Stimulated activated CD8-positive, alpha-beta memory T cell treated with anti-CD3 and anti-CD28 coated beads, Interleukin-7, amount 100 ng/mL, for 48 hours (primary cell): ENCODE results near the gene DLG2.
"Not testable (repeated sequence)": the region's sequence is repeated elsewhere in the genome, so short reads cannot be mapped to it uniquely, and the experiment has no call there.

Experiments used
- DNase-seq, 2 donors: peaks; one replicate each; pipeline ENCODE4 v3.0.0-alpha.2; 2020; ENCODE audit warnings: low read depth in 1 of 2; ENCODE audit errors: extremely low read depth in 1 of 2

Gene DLG2

DNA sequence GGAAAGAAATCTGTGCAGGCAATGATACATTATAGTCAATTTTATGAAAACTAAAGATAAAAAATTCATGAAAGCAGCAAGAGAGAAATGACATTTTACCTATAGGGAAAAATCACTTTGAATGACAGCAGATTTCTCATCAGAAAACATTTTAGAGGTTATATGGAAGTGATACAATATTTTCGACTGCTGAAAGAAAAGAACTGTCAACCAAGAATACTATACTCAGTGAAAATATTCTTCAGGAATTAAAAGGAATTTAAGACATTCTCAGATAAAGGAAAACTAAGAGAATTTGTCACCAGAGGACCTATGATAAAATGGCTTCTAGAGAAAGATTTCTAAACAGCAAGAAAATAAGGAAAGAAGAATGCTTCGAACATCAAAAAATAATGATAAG is 820.8 kb downstream of the DLG2 start:
- no peak for DNase-seq

DNA sequence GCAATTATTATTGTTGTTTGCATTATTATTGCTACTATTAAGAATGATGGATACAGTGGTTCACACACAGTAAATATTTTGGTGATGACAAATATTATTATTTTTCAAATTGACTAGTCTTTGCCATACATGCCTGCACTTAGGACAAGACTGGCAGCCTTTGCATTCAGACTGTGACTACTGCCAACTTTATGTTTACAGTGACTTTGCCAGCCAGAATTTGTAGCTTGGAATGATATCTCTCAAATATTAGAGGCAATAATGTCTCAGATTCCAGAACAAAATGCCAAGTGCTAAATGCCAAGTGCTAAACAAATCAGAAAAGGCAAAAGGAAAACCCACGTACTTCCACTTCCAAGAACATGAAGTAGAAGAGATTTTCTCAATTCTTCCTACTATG is 823.1 kb downstream of the DLG2 start:
- DNase-seq, result no peak

DNA sequence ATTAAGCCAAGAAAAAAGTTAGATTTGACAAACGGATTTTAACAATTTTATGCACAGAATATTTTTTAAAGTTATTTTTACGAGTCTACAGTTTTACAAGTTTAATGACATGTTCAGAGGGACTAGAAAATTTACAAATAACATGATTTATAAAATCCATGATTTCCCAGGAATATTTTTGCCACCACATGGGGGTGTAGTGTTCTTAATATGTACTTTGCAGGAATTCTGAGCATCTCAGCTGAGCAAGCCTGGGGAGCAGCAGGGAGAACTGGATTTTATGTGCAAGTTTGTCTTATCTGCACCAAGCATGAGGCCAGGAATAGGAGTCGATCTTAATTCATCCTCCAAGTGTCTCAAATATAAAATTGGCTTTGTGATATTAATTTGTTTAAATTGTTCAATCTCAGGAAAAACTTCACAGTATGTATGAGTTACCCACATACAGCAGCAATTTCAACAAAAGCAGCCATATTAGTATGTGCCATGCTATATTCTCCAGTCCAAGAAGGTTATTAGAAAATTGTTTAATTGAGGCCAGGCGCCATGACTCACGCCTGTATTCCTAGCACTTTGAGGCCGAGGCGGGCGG is 826.3 kb downstream of the DLG2 start:
- DNase-seq, result no peak

DNA sequence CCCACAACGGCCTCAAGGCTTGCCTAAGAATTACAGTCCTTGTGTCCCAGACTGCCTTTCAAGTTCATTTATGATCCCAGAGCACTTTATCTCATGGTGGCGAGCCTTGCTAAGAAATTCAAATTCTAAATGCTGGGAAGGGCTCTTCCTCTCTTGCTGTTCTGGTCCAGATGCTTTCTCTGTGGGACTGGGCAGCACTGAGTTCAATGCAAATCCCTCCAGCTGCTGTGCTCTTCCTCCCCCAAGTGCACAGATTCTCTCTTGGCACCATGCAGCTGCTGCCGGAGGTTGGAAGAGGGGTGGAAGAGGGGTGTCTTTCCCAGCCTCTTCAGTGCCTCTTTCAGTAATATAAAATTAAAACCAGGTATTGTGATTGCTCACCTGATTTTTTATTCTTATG is 828.0 kb downstream of the DLG2 start:
- no peak for DNase-seq

DNA sequence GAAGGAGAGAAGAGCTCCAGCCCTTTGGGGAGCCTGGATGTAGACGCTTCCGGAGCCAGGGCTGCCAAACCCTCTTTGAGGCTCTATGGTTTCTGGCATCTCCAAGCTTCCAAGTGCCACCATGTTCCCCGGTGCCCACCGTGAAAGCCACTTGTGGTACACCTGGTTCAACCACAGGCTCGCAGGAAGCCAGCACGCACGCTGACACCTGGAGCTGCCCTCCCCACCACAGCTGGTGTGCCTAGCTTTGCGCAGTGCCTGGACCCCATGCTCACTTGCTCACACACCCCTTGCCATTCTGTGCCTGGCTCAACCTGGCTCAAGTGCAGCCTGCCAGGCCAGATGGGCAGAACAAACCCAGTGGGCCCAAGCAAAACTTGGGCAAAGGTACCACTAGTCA is 831.4 kb downstream of the DLG2 start:
- no peak for DNase-seq

DNA sequence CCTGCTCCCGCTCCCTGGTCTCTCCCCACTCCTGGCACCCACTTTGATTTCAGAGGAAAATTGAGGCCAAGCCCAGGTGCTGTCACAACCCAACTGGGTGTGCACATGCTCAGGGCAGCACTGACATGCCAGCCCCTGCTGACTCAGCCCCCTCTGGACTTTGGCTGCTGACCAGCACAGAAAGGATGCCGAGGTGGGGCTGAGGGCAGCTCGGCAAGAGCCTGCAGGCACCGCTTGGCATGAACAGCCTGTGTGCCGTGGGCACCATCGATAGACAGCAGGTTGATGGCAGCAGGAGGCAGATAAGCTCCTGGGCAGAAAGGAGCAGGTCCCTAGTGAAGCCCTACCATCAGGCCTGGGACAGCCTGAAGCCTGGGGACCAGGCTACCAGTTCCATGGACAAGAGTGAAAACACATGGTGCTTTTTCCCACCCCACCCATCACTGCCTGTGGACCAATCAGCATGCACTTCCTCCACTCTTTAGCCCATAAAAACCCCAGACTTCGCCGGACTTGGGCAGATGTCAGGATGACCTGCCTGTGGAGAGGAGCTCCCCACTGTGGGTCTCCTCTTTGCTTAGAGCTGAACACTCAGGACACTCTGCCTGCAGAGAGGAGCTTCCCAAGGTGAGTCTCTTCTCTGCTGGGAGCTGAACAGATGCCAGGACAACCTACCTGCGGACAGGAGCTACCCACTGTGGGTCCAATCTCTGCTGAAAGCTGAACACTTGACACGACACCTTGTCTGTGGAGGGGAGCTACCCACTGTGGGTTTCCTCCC is 832.3 kb downstream of the DLG2 start:
- no peak for DNase-seq

DNA sequence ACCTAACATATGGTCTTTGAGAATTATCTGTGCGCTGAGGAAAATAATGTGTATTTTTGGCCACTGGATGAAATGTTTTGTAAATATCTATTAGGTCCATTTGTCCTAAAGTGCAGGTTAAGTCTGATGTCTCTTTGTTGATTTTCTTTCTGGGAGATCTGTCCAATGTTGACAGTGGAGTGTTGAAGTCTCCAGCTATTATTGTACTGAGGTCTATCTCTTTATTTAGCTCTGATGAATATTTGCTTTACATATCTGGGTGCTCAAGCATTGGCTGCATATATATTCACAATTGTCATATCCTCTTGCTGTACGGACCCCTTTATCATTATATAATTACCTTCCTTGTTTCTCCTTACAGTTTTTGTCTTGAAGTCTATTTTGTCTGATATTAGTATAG is 833.8 kb downstream of the DLG2 start:
- DNase-seq, result no peak

DNA sequence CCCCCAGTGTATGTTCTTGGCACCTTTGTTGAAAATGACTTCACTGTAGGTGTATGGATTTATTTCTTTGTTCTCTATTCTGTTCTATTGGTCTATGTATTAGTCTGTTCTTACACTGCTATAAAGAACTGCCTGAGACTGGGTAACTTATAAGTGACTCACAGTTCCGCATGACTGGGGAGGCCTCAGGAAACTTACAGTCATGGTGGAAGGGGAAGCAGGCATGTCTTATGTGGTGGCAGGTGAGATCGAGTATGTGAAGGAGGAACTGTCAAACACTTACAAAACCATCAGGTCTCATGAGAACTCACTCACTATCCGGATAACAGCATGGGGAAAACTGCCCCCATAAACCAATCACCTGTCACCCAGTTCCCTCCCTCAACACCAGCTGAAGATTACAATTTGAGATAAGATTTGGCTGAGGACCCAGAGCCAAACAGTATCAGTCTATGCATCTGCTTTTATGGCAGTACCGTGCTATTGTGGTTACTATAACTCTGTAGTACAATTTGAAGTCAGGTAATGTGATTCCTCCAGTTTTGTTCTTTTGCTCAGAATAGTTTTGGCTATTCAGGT is 836.2 kb downstream of the DLG2 start:
- no peak for DNase-seq

DNA sequence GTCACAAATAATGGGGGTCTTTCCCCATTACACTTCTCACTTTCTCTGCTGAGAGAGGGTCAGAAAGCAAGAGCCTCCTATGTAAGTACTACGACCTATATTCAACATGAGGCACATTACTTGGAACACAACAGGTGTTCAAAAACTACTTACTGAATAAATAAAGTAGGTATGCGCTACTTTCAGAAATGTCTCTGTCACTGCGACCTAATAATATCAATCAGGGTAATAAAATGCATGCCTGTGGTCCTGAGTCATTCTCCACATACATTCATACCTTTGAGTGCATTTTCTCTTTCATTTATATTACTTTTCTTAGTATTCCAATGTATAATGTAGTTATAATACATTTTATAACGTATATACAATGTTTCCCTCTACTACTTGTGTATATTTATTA is 838.9 kb downstream of the DLG2 start:
- DNase-seq, result no peak

DNA sequence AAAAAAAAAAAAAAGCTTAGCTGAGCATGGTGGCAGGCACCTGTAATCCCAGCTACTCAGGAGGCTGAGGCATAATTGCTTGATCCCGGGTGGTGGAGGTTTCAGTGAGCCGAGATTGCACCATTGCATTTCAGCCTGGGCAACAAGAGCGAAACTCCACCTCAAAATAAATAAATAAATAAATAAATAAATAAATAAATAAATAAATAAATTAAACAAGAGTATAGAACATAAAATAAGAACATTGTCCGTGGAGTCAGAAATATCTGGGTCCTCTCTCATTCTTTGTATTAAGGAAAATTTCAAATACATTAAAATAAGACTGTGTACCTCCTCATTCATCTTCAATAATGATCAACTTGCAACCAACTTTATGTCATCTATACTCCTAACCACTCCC is 843.0 kb downstream of the DLG2 start:
- DNase-seq, result not testable (repeated sequence)

DNA sequence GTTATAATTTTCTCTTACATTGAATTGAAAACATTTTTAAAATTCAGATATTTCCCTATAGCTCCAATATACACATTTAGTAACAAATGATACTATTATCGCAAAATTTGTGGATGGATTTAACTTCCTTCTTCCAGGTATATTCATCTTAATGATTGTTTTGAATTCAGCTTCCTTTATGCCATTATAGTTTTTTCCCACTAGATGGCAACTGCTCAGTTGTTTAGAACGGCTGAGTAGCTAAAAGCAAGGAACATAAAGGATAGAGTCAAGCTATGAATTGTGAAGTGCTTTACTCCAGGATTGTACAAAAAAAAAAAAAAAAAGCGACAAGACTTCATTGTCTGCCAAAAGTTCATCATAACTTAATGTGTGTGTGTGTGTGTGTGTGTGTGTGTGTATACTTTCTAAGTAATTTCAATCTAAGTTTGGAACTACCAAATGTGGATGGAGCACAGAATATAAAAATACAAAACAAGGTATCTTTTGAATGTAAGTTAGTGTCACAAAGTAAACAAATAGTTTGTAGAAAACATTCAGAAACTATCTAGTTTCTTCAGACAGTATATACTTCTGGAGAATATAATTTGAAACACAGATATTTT is 846.4 kb downstream of the DLG2 start:
- no peak for DNase-seq

DNA sequence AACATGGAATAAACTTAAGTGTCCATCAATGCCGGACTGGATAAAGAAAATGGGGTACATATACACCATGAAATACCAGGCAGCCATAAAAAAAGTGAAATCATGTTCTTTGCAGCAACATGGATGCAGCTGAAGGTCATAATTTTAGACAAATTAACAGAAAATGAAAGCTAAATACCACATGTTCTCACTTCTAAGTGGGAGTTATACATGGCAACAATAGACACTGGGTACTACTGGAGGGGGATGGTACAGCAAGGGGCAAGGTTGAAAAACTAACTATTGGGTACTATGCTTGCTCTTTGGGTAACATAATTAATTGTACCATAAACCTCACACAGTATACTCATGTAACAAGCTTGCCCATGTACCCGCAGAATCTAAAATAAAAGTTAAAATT is 851.6 kb downstream of the DLG2 start:
- no peak for DNase-seq

DNA sequence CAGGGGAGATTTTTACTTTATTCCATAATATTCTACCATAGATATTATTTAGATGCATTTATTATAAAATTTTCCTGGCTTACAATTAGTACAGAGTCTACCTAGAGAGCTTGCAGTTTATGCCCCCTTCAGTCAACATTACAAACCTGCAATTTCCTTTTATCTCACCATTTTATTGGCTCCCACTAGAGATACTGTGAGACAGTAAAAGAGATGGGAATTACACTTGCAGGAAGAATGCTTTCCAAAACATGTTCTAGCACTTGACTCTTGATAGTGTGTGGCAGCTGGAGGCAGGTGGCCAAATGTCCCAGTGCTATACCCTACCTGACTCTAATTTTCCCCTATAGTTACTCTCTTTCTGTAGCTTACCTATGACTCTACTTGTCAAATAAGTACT is 863.2 kb downstream of the DLG2 start:
- DNase-seq, result no peak

DNA sequence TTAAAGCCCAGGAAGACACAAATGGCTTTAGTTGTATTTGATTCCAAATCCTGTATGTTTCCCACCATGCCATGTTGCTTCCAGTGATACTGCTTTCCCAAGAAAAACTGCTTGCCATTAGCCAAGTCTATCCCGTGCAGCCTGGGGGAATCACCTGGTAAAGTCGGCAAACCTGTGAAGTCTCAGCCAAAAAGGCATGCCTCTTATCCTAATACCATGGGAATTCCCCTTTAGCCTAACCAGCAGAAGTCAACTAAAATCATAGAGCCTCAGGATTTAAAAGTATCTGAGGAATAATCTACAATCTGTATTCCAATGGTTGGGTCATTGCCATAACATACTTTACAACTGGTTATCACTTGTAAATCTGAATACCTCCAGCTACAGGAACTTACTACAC is 869.4 kb downstream of the DLG2 start:
- DNase-seq, result no peak

DNA sequence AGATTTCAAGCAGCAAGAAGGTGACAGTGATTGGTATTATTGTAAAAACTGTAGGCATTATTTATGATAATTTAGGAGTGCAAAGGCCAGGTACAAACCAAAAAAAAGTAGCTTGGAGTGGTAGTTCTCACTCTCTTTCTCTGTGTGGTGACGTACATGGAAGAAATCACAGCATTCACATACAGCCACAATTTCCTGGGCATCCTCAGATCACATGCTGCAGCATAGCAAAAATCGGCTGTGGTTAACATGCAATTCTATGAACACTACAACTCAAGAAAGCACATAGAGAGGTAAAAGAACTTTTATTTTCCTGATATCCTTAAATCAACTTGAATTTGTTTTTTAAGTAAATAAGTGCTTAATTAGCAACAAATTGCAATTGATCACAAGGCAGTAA is 875.8 kb downstream of the DLG2 start:
- no peak for DNase-seq

DNA sequence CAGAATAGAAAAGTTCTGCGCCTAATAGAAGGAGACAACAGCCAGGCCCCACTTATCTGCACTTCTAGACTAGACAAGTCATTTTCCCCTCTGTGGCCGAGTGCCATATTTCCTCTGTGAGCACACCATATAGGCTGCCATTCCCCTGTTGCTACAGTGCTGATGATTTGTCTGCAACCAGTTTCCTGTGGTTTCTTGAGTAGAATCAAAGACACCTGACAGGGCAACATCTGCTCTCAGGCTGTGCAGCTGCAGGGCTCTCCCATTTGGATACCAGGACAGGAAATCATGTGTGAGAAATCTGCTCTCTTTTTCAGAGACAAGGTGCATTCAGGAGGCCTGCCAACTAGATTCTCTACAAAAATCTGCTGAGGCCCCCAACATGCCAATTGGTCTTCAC is 879.3 kb downstream of the DLG2 start:
- no peak for DNase-seq

DNA sequence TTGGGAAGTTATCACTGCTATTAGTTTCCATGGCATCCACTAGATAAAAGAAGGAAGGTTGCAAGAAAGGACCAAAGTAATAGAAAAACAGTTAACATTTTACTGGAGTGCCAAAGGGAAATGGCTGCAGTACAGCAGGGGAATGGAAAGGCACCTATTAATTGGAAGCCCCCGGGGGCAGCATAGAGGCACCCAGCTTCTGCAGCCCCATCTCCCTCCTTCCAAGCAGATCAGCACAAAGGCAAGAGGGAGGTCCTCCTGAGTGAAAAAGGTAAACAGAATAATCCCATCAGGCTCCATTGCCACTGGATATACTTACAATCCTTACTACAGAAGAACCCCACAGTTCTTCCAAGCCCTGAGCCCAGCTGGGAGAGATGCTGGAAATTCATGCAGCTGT is 887.1 kb downstream of the DLG2 start:
- no peak for DNase-seq

DNA sequence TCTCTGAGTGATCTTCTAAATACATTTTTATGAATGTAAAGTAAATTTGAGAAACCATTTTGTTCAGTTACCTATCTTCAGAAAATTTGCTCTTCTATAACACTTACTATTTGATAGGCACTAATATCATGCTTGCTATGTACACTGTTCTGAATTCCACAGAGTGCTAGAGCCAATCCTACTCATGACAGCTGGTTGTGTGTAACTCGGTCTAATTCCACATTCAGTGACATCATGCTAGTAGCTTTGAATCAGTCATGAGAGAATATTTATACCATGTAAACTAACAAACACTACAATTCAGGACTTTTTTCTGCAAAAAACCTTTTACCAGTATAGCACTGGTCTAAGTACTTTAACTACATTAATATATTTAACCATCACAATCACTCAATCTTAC is 902.9 kb downstream of the DLG2 start:
- no peak for DNase-seq

DNA sequence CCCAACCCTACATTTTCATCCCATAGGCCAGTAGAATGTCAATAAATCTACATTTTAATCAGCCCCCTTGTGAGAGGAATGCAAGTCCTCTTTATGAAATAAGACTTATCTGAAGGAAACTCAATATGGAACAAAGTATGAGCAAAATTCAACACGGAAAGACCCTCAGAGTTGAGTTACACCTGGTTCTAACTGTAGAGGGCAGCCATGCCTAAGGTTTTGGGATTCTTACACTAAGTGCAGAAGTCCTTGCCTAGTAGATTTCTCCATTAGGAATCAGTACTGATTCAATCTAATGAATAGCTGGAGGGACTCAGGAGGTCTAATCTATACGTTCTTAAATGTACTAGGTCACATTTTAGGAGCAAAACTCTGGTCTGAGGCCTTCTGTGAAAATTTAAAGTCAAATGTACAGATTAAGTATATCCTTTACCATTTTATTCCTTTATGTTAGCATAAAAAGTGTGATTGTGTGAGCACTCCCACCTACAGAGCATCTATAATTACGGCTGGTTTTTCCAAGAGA is 904.5 kb downstream of the DLG2 start:
- DNase-seq, result no peak

DNA sequence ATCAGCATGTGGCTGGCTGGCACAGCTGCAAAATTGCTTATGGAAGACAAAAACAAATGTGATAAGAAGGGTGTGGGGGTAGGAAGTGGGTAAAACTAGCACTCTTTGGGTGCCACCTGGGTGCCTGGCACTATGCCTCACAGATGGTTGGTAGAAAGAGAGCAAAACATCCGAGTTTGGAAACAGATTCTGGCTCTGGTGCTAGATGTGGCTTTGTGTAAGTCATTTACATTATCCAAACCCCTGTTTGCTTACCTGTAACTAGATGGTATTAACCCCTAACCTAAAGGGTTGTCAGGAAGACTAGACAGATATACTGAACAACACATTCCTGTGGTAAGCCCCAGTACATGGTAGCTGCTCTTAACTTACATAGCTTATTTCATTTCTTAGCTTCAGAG is 905.6 kb downstream of the DLG2 start:
- DNase-seq, result no peak

DNA sequence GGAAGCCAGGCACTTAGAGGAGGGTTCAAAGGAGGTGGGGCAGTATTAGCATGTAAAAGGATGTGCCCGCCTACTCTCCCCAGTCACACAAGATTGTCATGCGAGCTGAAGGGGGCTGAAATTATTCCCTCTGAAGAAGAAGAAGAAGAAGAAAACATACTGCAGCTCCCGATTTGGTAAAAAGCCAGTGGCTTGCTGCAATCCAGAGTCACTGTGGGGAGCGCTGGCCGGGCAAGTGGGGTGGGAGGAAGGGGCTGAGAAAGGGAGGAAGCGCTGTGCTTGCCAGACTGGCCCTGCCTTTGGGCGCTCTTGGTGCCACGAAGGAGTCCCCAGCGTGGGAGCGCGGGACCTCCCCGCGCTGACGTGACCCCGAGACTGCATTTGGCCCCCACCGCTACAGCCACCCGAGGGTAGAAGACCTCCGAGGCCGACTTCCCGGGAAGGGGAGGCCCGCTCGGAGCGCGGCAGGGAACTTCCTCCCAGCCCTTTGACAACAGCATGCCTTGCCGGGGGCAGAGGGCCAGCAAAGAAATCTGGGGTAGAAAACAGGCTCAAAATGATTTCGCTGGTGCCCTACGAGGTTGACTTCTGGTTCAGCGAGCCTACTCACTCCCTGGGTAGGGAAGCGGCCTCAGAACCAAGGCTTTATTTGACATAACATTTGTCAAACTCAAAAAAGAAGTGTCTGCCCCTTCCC is 906.3 kb downstream of the DLG2 start:
- DNase-seq, result no peak
